Tibial artery (tissue), 4 donors: ENCODE results near the gene BAZ1B.

Experiments used
- DNase-seq, 2 donors: peaks; one replicate each; pipeline ENCODE4 v3.0.0-alpha.2; 2019
- H3K27ac ChIP-seq, 2 donors: fragments of 200-600 bp; sonication (generic) in 1 of 2; 1 replicate in 1 of 2; 2 replicates in 1 of 2; pipeline ENCODE4 v1.5.1; 2018 to 2019; ENCODE audit warnings: mild to moderate bottlenecking in 1 of 2
- H3K27me3 ChIP-seq, 2 donors: fragments of 200-600 bp; sonication (generic) in 1 of 2; one replicate each; pipeline versions ENCODE4 v1.5.1 to v1.6.0; 2016 to 2019
- H3K36me3 ChIP-seq, 3 donors: fragments of 200-600 bp; sonication (generic) in 2 of 3; one replicate each; pipeline ENCODE4 v1.5.1; 2016 to 2019; ENCODE audit warnings: mild to moderate bottlenecking in 2 of 3
- H3K4me1 ChIP-seq, 4 donors: fragments of 200-600 bp; sonication (generic) in 2 of 4; 1 replicate in 3 of 4; 2 replicates in 1 of 4; pipeline ENCODE4 v1.5.1; 2016 to 2019
- H3K4me3 ChIP-seq, 2 donors: fragments of 200-600 bp; sonication (generic) in 1 of 2; 1 replicate in 1 of 2; 2 replicates in 1 of 2; pipeline ENCODE4 v1.5.1; 2018 to 2019; ENCODE audit warnings: mild to moderate bottlenecking in 2 of 2
- H3K9me3 ChIP-seq, 3 donors: fragments of 200-600 bp; sonication (generic) in 1 of 3; one replicate each; pipeline ENCODE4 v1.5.1; 2016 to 2019
- CTCF ChIP-seq, 2 experiments: fragments of 200-600 bp in 1 of 2; fragments of 450-650 bp in 1 of 2; IDR thresholded peaks; one replicate each; pipeline ENCODE4 v1.5.1; 2017 to 2019; ENCODE audit warnings: antibody characterized with exemption in 2 of 2, mild to moderate bottlenecking in 1 of 2, moderate library complexity in 1 of 2
- intact Hi-C: fragments of 100-400 bp; cut with DNase I; formaldehyde crosslinking; loops from one replicate; pipeline ENCODE4 v1.15.0; 2023; ENCODE audit warnings: low total_unique reads

Gene BAZ1B

GRCh38 chr7:73463966-73464365, 58.1 kb downstream of the BAZ1B start:
- Histone ChIP-seq H3K27me3 (no peaks in the 10 kb centered on the region), H3K36me3 (peaks cover 91 to 98% (median 97%) of the 10 kb centered on the region in 3 donors), H3K4me1 (no peaks in the 10 kb centered on the region), H3K9me3 (no peaks in the 10 kb centered on the region), H3K4me3 (no peak overlapping the region), H3K27ac (no peak overlapping the region)
- no peak for DNase-seq
- TF ChIP-seq CTCF (IDR thresholded peaks at IDR 0.05) = no peak
- intact Hi-C loops = no loop called here

GRCh38 chr7:73463260-73463659, 58.8 kb downstream of the BAZ1B start:
- Histone ChIP-seq H3K27ac (no peak overlapping the region), H3K36me3 (peaks cover 91 to 98% (median 96%) of the 10 kb centered on the region in 3 donors), H3K27me3 (no peaks in the 10 kb centered on the region), H3K4me3 (no peak overlapping the region), H3K9me3 (no peaks in the 10 kb centered on the region), H3K4me1 (no peaks in the 10 kb centered on the region)
- intact Hi-C loops = no loop called here
- DNase-seq = no peak
- TF ChIP-seq CTCF (IDR thresholded peaks at IDR 0.05) = no peak

GRCh38 chr7:73461782-73462285, 60.3 kb downstream of the BAZ1B start:
- H3K4me3 ChIP-seq = no peak overlapping the region
- intact Hi-C loops = no loop called here
- DNase-seq = no peak
- no peaks in the 10 kb centered on the region for H3K27me3 ChIP-seq
- H3K9me3 ChIP-seq = no peaks in the 10 kb centered on the region
- H3K4me1 ChIP-seq = no peaks in the 10 kb centered on the region
- H3K36me3 ChIP-seq = peaks cover 92 to 98% (median 96%) of the 10 kb centered on the region in 3 donors
- no peak overlapping the region for H3K27ac ChIP-seq
- TF ChIP-seq CTCF (IDR thresholded peaks at IDR 0.05) = no peak

GRCh38 chr7:73454424-73454823, 67.7 kb downstream of the BAZ1B start:
- Histone ChIP-seq H3K27me3 (no peaks in the 10 kb centered on the region), H3K9me3 (no peaks in the 10 kb centered on the region), H3K27ac (no peak overlapping the region), H3K4me3 (no peak overlapping the region), H3K4me1 (no peaks in the 10 kb centered on the region), H3K36me3 (peaks cover 64 to 90% (median 70%) of the 10 kb centered on the region in 3 donors)
- intact Hi-C loops = no loop called here
- TF ChIP-seq CTCF (IDR thresholded peaks at IDR 0.05) = no peak
- no peak for DNase-seq

- intact Hi-C loops = no loop called here
- H3K9me3 ChIP-seq = no peaks in the 10 kb centered on the region
- TF ChIP-seq CTCF (IDR thresholded peaks at IDR 0.05) = no peak
- no peaks in the 10 kb centered on the region for H3K27me3 ChIP-seq
- no peak for DNase-seq
- H3K4me1 ChIP-seq = no peaks in the 10 kb centered on the region
- H3K27ac ChIP-seq = no peak overlapping the region
- no peak overlapping the region for H3K4me3 ChIP-seq
- H3K36me3 ChIP-seq = peaks cover 66 to 90% (median 71%) of the 10 kb centered on the region in 3 donors
Measured at GRCh38 chr7:73452999-73453635, 69.0 kb downstream of the BAZ1B start.
